Measurements from ENCODE around the gene ARV1.
"Not testable (repeated sequence)": the region's sequence is repeated elsewhere in the genome, so short reads cannot be mapped to it uniquely, and the experiment has no call there.

ARV1 gene

GRCh38 chr1:230982696-230983095 is 3.8 kb downstream of the ARV1 start:
- POLR2A ChIA-PET = no interaction called here
- CTCF ChIA-PET = no interaction called here

GRCh38 chr1:230983811-230984210 is 4.9 kb downstream of the ARV1 start:
- ChIA-PET CTCF (no interaction called here), POLR2A (interaction anchor here (0.6 kb wide), 1 partner anchor 15 kb away, joined by 3 read pairs; no protein-coding TSS in a partner anchor)
- Histone ChIP-seq H3K9me3 (ENCODE audit: control extremely low read depth in 1 of 5, control insufficient read depth in 4 of 5, insufficient read depth in 2 of 5, low read depth in 1 of 5, low read length in 4 of 5) (no peaks in the 10 kb centered on the region), H3K4me3 (ENCODE audit: control insufficient read depth in 1 of 7, extremely low read depth in 1 of 7, insufficient read depth in 4 of 7, low read depth in 2 of 7, low read length in 6 of 7) (no peak overlapping the region), H3K27ac (ENCODE audit: insufficient read depth in 1 of 2, low read depth in 1 of 2, low read length in 2 of 2, poor library complexity in 1 of 2, severe bottlenecking in 2 of 2) (no peak overlapping the region), H3K27me3 (replicated peaks in 2 of 5; ENCODE audit: control insufficient read depth in 4 of 5, insufficient read depth in 5 of 5, low read length in 4 of 5) (no peaks in the 10 kb centered on the region), H3K4me1 (ENCODE audit: control extremely low read depth in 1 of 4, control insufficient read depth in 4 of 4, insufficient read depth in 4 of 4, low read length in 3 of 4) (peaks cover 3 to 15% (median 9%) of the 10 kb centered on the region in 4 experiments), H3K36me3 (ENCODE audit: control insufficient read depth in 4 of 4, insufficient read depth in 4 of 4, low read length in 3 of 4) (peaks cover 0 to 19% (median 7%) of the 10 kb centered on the region in 4 experiments)
- DNase-seq = no peak
- WGBS (ENCODE audit: insufficient coverage) = 97% methylated on average over 5 of the region's 5 CpGs

More at GRCh38 chr1:230982696-230983095, 3.8 kb downstream of the ARV1 start:
- H3K4me1 ChIP-seq (ENCODE audit: control extremely low read depth in 1 of 4, control insufficient read depth in 4 of 4, insufficient read depth in 4 of 4, low read length in 3 of 4) = peaks cover 4 to 20% (median 14%) of the 10 kb centered on the region in 4 experiments
- H3K9me3 ChIP-seq (ENCODE audit: control extremely low read depth in 1 of 5, control insufficient read depth in 4 of 5, insufficient read depth in 2 of 5, low read depth in 1 of 5, low read length in 4 of 5) = no peaks in the 10 kb centered on the region
- no peak overlapping the region for H3K4me3 ChIP-seq (ENCODE audit: control insufficient read depth in 1 of 7, extremely low read depth in 1 of 7, insufficient read depth in 4 of 7, low read depth in 2 of 7, low read length in 6 of 7)
- H3K27ac ChIP-seq (ENCODE audit: insufficient read depth in 1 of 2, low read depth in 1 of 2, low read length in 2 of 2, poor library complexity in 1 of 2, severe bottlenecking in 2 of 2) = no peak overlapping the region
- H3K27me3 ChIP-seq (replicated peaks in 2 of 5; ENCODE audit: control insufficient read depth in 4 of 5, insufficient read depth in 5 of 5, low read length in 4 of 5) = no peaks in the 10 kb centered on the region
- DNase-seq = no peak
- 94% methylated on average over 3 of the region's 4 CpGs for WGBS (ENCODE audit: insufficient coverage)
- peaks cover 0 to 19% (median 7%) of the 10 kb centered on the region in 4 experiments for H3K36me3 ChIP-seq (ENCODE audit: control insufficient read depth in 4 of 4, insufficient read depth in 4 of 4, low read length in 3 of 4)

- H3K4me1 ChIP-seq (ENCODE audit: control extremely low read depth in 1 of 4, control insufficient read depth in 4 of 4, insufficient read depth in 4 of 4, low read length in 3 of 4) = peaks cover 0 to 11% (median 2%) of the 10 kb centered on the region in 4 experiments
- DNase-seq = peak in 1 of 3 donors; percentile 32
- H3K27ac ChIP-seq (ENCODE audit: insufficient read depth in 1 of 2, low read depth in 1 of 2, low read length in 2 of 2, poor library complexity in 1 of 2, severe bottlenecking in 2 of 2) = peak overlapping the region in 1 of 2 experiments; percentile 30
- peaks cover 2 to 25% (median 9%) of the 10 kb centered on the region in 4 experiments for H3K36me3 ChIP-seq (ENCODE audit: control insufficient read depth in 4 of 4, insufficient read depth in 4 of 4, low read length in 3 of 4)
- POLR2A ChIA-PET; H3K9me3 ChIP-seq (ENCODE audit: control extremely low read depth in 1 of 5, control insufficient read depth in 4 of 5, insufficient read depth in 2 of 5, low read depth in 1 of 5, low read length in 4 of 5); H3K4me3 ChIP-seq (ENCODE audit: control insufficient read depth in 1 of 7, extremely low read depth in 1 of 7, insufficient read depth in 4 of 7, low read depth in 2 of 7, low read length in 6 of 7); H3K27me3 ChIP-seq (replicated peaks in 2 of 5; ENCODE audit: control insufficient read depth in 4 of 5, insufficient read depth in 5 of 5, low read length in 4 of 5); CTCF ChIA-PET: not testable (repeated sequence)
- WGBS (ENCODE audit: insufficient coverage) = 96% methylated on average over 2 of the region's 10 CpGs
Measured at GRCh38 chr1:230984622-230985515, 6.0 kb downstream of the ARV1 start.

GRCh38 chr1:230985711-230986110 is 6.8 kb downstream of the ARV1 start:
- DNase-seq = no peak
- H3K27ac ChIP-seq (ENCODE audit: insufficient read depth in 1 of 2, low read depth in 1 of 2, low read length in 2 of 2, poor library complexity in 1 of 2, severe bottlenecking in 2 of 2) = peak overlapping the region in 1 of 2 experiments; percentile 30
- H3K4me3 ChIP-seq (ENCODE audit: control insufficient read depth in 1 of 7, extremely low read depth in 1 of 7, insufficient read depth in 4 of 7, low read depth in 2 of 7, low read length in 6 of 7) = no peak overlapping the region
- CTCF ChIA-PET = no interaction called here
- no peaks in the 10 kb centered on the region for H3K27me3 ChIP-seq (replicated peaks in 2 of 5; ENCODE audit: control insufficient read depth in 4 of 5, insufficient read depth in 5 of 5, low read length in 4 of 5)
- no peaks in the 10 kb centered on the region for H3K9me3 ChIP-seq (ENCODE audit: control extremely low read depth in 1 of 5, control insufficient read depth in 4 of 5, insufficient read depth in 2 of 5, low read depth in 1 of 5, low read length in 4 of 5)
- 97% methylated on average over 4 of the region's 6 CpGs for WGBS (ENCODE audit: insufficient coverage)
- H3K4me1 ChIP-seq (ENCODE audit: control extremely low read depth in 1 of 4, control insufficient read depth in 4 of 4, insufficient read depth in 4 of 4, low read length in 3 of 4) = peaks cover 0 to 3% (median 0%) of the 10 kb centered on the region in 4 experiments
- POLR2A ChIA-PET = no interaction called here
- peaks cover 2 to 29% (median 11%) of the 10 kb centered on the region in 4 experiments for H3K36me3 ChIP-seq (ENCODE audit: control insufficient read depth in 4 of 4, insufficient read depth in 4 of 4, low read length in 3 of 4)

- Histone ChIP-seq H3K27me3 (replicated peaks in 2 of 5; ENCODE audit: control insufficient read depth in 4 of 5, insufficient read depth in 5 of 5, low read length in 4 of 5) (no peaks in the 10 kb centered on the region), H3K4me1 (ENCODE audit: control extremely low read depth in 1 of 4, control insufficient read depth in 4 of 4, insufficient read depth in 4 of 4, low read length in 3 of 4) (no peaks in the 10 kb centered on the region), H3K9me3 (ENCODE audit: control extremely low read depth in 1 of 5, control insufficient read depth in 4 of 5, insufficient read depth in 2 of 5, low read depth in 1 of 5, low read length in 4 of 5) (no peaks in the 10 kb centered on the region), H3K27ac (ENCODE audit: insufficient read depth in 1 of 2, low read depth in 1 of 2, low read length in 2 of 2, poor library complexity in 1 of 2, severe bottlenecking in 2 of 2) (no peak overlapping the region), H3K36me3 (ENCODE audit: control insufficient read depth in 4 of 4, insufficient read depth in 4 of 4, low read length in 3 of 4) (peaks cover 7 to 31% (median 21%) of the 10 kb centered on the region in 4 experiments), H3K4me3 (ENCODE audit: control insufficient read depth in 1 of 7, extremely low read depth in 1 of 7, insufficient read depth in 4 of 7, low read depth in 2 of 7, low read length in 6 of 7) (no peak overlapping the region)
- ChIA-PET CTCF (no interaction called here), POLR2A (no interaction called here)
- no peak for DNase-seq
- WGBS (ENCODE audit: insufficient coverage) = 98% methylated on average over 7 of the region's 7 CpGs
Measured at GRCh38 chr1:230986976-230987375, 8.1 kb downstream of the ARV1 start.

- ChIA-PET POLR2A (no interaction called here), CTCF (no interaction called here)
- Histone ChIP-seq H3K27ac (ENCODE audit: insufficient read depth in 1 of 2, low read depth in 1 of 2, low read length in 2 of 2, poor library complexity in 1 of 2, severe bottlenecking in 2 of 2) (no peak overlapping the region), H3K4me3 (ENCODE audit: control insufficient read depth in 1 of 7, extremely low read depth in 1 of 7, insufficient read depth in 4 of 7, low read depth in 2 of 7, low read length in 6 of 7) (no peak overlapping the region), H3K9me3 (ENCODE audit: control extremely low read depth in 1 of 5, control insufficient read depth in 4 of 5, insufficient read depth in 2 of 5, low read depth in 1 of 5, low read length in 4 of 5) (no peaks in the 10 kb centered on the region), H3K27me3 (replicated peaks in 2 of 5; ENCODE audit: control insufficient read depth in 4 of 5, insufficient read depth in 5 of 5, low read length in 4 of 5) (no peaks in the 10 kb centered on the region), H3K4me1 (ENCODE audit: control extremely low read depth in 1 of 4, control insufficient read depth in 4 of 4, insufficient read depth in 4 of 4, low read length in 3 of 4) (no peaks in the 10 kb centered on the region), H3K36me3 (ENCODE audit: control insufficient read depth in 4 of 4, insufficient read depth in 4 of 4, low read length in 3 of 4) (peaks cover 12 to 36% (median 25%) of the 10 kb centered on the region in 4 experiments)
- DNase-seq = no peak
- WGBS (ENCODE audit: insufficient coverage) = 100% methylated on average over 3 of the region's 3 CpGs
Measured at GRCh38 chr1:230987448-230987847, 8.6 kb downstream of the ARV1 start.

- Histone ChIP-seq H3K27me3 (replicated peaks in 2 of 5; ENCODE audit: control insufficient read depth in 4 of 5, insufficient read depth in 5 of 5, low read length in 4 of 5) (no peaks in the 10 kb centered on the region), H3K36me3 (ENCODE audit: control insufficient read depth in 4 of 4, insufficient read depth in 4 of 4, low read length in 3 of 4) (peaks cover 17 to 42% (median 30%) of the 10 kb centered on the region in 4 experiments), H3K4me3 (ENCODE audit: control insufficient read depth in 1 of 7, extremely low read depth in 1 of 7, insufficient read depth in 4 of 7, low read depth in 2 of 7, low read length in 6 of 7) (no peak overlapping the region), H3K9me3 (ENCODE audit: control extremely low read depth in 1 of 5, control insufficient read depth in 4 of 5, insufficient read depth in 2 of 5, low read depth in 1 of 5, low read length in 4 of 5) (no peaks in the 10 kb centered on the region), H3K4me1 (ENCODE audit: control extremely low read depth in 1 of 4, control insufficient read depth in 4 of 4, insufficient read depth in 4 of 4, low read length in 3 of 4) (no peaks in the 10 kb centered on the region), H3K27ac (ENCODE audit: insufficient read depth in 1 of 2, low read depth in 1 of 2, low read length in 2 of 2, poor library complexity in 1 of 2, severe bottlenecking in 2 of 2) (no peak overlapping the region)
- ChIA-PET POLR2A (no interaction called here), CTCF (no interaction called here)
- no peak for DNase-seq
- WGBS (ENCODE audit: insufficient coverage) = 98% methylated on average over 4 of the region's 7 CpGs
Measured at GRCh38 chr1:230992100-230992774, 13.3 kb downstream of the ARV1 start.
